HG02678 (cell line): Measurements from ENCODE around the gene PTPRG.
"Not testable (repeated sequence)": the region's sequence is repeated elsewhere in the genome, so short reads cannot be mapped to it uniquely, and the experiment has no call there.

Experiments
- ATAC-seq: cut with Tn5 transposase; IDR thresholded peaks from one replicate; pipeline ENCODE4 v1.9.1; 2021; ENCODE audit warnings: mild to moderate bottlenecking, moderate library complexity; ENCODE audit not compliant: unreplicated experiment

The PTPRG gene

DNA sequence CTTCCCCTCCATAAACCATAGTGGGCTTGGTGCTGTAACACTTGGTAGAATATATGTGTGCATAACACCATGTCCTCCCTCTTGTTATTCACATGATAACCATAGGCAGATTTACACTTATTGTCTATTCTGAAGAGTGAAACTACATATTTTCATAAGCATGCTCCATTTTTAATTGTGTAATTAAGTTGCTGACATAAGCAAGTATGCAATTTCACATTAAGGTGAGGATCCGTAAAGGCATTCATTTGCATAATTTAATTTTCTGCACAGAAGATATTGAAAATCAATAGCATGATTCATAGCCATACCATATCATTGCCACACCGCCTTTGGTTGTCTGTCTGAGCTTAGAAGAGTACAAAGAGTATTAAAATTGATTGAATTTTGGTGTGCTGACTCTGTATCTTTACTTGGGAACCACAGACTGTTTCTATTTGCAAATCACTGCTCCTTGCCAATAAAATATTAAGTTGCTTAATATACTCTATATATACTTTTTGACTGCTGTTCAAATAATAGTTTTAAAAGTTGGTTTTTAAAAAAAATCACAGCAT, 182.4 kb downstream of the PTPRG start:
- ATAC-seq = no peak

DNA sequence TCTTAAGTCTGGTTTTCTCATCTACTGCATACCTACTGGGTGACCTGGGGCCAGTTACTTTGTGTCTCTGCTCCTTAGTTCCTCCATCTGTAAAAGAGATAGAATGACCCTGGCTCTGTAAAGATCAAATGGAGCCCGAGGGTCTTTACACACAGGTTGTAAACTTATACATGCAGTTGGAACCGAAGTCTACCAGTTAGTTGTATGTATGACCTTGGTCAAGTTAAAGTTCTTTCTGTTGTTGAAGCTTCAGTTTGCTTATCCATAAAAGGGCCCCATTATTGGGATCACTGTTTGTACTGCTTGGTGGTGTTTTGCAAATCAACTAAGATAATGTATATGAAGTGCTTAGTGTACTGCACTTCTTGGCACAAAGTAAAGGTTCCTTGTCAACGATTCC, 186.9 kb downstream of the PTPRG start:
- ATAC-seq = no peak

GRCh38 chr3:61750766-61751165, 189.4 kb downstream of the PTPRG start:
- no peak for ATAC-seq

- ATAC-seq = no peak
These were observed 197.5 kb downstream of the PTPRG start for GRCh38 chr3:61758839-61759238.

DNA sequence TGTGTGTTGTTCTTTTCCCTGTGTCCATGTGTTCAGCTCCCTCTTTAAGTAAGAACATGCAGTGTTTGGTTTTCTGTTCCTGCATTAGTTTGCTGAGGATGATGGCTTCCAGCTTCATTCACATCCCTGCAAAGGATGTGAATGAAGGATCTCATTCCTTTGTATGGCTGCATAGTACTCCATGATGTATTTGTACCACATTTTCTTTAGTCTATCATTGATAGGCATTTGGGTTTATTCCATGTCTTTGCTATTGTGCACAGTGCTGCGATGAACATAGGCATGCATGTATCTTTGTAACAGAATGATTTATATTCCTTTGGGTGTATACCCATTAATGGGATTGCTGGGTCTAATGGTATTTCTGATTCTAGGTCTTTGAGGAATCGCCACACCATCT, 199.4 kb downstream of the PTPRG start:
- not testable (repeated sequence) for ATAC-seq

DNA sequence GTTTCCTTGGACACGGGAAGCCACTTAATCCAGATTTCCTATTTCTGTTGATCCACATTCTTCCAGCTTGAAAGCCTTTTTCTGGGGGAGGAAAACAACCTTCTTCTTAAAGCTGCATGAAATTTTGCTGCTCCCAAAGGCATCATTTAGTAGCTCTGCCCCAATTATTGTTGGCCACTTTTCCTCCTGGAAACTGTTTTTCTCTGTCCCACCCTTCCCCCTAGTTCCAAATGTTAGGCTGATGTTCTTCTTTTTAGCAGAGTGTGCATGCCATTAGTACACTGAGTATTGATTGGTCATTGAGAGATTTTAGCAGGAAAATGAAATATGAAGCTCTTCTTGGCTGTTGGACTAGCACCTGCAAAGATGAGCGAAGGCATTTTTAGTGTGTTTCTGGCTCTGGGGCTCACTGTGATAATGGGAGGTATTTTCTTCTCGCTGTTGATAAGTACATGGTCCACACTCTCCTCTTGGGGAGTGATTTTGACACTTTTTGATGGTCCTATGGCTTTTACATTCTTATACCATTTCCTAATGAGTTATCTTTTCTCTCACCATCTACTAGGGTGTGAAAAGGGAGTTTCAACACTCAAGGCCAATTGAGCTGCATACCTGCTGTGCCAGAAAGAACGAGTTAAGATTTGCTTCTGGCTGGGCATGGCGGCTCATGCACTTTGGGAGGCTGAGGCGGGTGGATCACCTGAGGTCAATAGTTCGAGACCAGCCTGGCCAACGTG, 200.5 kb downstream of the PTPRG start:
- no peak for ATAC-seq

- ATAC-seq = no peak
These were observed 203.9 kb downstream of the PTPRG start for GRCh38 chr3:61765157-61765876.

DNA sequence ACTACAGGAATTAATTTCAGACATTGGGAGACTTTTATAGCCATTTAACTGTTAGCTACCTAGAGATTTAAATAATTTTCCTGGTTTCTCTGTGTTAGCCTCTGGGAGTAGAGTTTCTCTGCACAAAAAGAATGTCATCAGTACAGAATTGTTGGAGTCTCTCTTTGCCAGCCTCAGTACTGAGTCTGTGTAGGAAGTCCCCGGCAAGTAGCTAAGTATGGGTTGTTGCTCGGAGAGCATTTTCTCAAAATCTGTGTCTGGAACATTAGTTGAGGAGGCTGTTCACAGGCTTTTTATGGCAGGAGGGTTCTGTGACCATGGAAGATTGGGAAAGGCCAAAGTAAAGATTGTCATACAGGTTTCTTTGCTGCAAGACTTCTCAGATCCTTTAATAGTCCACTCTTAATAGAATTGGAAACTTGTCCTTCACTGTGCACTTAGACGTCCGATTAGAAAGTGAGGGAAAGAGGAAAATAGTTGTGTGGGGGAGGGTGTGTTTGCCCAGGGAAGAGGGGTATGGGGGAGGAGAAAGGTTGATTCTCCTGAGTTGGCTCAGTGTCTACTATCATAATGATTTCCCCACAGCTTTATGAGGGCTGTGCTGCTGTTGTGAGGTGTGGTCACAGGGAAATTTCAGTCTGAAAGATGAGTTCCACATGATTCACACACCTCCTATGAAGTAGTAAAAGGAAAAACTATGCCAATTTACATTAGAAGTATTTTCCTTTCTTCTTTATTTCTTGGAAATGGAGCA, 207.1 kb downstream of the PTPRG start:
- ATAC-seq = no peak

- ATAC-seq = no peak
These were observed 208.1 kb downstream of the PTPRG start for GRCh38 chr3:61769266-61769990.

GRCh38 chr3:61771976-61772375, 210.6 kb downstream of the PTPRG start:
- ATAC-seq = no peak

DNA sequence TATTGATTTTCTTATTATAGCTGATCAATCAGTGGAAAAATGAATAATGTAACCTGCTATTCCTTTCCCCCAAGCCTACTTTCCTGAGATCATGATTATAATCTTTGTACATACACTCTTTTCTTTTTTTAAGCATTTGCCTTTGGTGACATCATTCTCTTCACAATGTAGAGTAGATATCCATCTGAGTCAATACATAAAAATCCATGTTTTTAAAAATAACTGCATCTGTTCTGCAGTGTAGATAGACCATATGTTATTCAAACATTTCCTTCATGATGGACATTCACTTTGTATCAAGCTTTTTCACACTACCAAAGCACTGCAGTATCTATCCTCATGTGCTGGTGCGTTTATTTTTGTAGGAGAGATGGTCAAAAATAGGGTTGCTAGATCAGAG, 211.1 kb downstream of the PTPRG start:
- ATAC-seq = no peak

DNA sequence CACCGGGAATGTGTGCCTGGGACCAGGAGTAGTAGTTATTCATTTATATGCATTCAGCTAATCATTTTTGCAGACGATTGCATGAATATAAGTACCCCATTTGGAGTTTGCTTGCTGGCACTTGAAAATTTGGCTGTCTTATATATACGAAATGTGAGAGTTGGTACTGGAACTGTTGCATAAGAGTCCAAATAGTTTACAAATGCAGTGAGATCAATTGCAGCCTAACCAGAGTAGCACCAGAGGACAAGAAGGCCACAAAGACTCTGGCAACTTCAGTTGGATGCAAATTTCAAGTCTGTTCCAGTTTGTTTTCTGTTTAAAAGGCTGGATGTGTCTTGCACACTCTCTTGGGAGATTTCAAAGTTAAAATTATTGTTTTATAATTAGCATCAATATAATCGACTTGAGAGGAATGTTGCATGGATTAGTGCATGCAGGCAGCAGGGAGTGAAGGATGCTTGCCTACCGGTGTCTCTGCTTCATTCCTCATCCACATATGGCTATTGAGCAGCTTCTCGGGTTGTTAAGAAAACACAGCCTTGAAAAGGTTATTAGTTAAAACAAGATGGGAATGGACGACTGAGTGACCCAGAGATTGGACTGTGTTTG, 213.0 kb downstream of the PTPRG start:
- no peak for ATAC-seq

GRCh38 chr3:61776390-61776789, 215.0 kb downstream of the PTPRG start:
- no peak for ATAC-seq

- no peak for ATAC-seq
These were observed 216.1 kb downstream of the PTPRG start for GRCh38 chr3:61777483-61777882.

DNA sequence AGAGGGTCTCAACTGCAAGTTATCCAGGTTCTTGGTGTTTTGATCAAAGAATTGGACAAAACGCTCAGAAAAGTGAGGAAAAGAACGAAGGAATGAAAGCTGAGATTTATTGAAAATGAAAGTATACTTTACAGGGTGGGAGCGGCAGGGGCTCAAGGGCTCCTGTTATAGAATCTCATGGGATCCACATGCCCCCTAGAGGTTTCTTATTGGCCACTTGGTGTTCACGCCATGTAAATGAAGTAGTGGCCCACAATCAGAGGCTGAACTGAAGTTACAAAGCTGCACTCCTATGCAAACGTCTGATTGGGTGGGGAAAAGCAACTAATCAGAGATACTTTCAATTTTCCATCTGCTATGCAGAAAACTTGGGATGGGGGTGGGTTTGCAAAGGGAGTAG, 216.7 kb downstream of the PTPRG start:
- no peak for ATAC-seq

DNA sequence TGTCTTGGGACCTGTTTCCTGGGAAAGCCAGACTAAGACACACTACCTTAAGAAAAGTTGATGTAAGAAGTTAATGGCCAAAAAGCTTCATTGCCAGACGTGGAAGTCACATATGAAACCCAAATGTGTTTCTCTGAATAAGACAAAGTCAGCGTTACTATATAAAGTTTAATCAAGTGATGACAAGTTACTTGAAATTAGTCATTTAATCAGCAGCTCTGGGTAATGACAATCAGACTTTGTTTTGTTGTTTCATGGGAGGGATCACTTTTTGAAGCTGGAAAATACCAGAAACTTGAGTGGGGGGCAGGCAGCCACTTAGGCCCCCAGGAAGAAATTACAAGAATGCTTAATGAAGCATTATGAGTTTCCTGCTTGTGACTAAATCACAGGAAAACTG, 218.6 kb downstream of the PTPRG start:
- ATAC-seq = no peak

DNA sequence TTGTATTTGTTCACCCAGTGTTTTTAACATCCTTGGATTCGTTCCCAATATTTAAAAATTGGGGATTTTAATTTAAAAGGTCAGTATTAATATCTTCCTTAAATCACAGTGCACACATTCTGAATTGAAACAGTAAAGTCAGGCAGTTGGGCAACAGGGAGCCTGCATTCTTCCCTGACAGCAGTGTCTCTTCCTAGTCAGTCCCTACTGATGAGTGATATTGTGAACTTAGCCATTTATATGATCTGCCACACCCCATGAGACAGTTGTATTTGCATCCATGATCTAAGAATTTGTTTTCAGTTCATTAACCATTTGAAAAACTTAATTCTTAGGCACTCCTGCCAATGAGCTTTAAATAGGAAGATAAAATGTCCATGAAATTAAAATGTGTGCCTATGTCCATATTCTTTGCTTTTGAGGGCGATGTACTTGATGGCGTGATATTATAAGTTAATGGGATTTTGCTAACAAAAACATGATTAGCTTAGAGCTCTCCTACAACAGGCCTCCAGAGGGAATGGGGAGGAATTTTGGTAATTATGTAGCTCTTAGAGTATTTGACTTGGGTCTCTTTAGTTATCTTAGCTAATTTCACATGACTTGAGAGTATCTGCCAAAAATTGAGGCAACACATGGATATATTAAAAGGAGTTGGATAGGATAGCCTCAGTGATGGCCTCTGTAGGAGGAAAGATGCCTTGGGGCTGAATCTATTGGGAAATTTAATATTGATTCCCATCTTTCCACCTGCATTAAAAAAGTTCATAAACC, 219.3 kb downstream of the PTPRG start:
- no peak for ATAC-seq

DNA sequence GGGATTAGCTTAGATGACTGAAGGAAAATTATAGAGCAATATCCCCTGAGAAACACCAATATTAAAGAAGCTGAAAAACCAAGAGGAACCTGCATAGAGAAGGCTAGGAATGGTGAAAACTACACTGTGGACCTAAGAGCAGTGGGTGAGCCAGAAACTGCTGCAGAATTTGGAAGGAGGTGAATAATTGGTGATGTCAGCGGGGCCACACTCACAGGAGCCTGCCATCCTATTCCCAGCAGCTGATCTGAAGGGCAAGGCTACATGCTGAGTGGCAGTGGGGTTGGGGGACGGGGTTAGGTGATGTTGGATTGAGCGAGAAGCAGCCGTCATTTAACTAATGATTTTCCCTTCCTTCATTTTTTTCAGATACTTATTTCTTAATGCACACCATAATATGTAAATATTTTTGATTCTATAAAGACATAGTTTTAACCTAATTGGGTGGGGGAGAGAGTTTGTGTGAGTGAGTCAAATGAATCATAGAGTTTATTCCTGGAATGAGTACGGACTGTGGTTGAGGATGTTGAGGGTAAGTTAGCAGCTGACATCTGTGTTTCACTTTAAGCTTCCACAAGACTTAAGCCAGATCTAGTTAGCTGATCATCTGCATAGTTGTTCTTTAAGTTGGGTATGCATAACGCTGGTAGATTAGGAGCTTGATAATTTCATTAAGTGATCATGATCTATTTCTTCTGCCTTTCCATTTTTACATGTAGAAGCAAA, 222.8 kb downstream of the PTPRG start:
- ATAC-seq = no peak
